ENCODE results near the gene EEF1AKMT1. TPM values are rescaled to one million over a fixed set of nuclear protein-coding genes. Genes with fewer than 3 reads are reported as not detected.
A peak's percentile ranks its signal among the peaks of the same experiment; 100 is the strongest.

Gene EEF1AKMT1
- total RNA-seq, 1 experiment from 2014 or later: 8.9 TPM

- peaks cover 4% of the 10 kb centered on the region; the same call in 1 of the 2 replicates for H3F3A ChIP-seq (ENCODE audit: insufficient read depth, low read depth)
- intact Hi-C loops (cut with micrococcal nuclease; ENCODE audit: unreplicated experiment): loop anchor here (5.0 kb wide), 1 partner anchor 594 kb away; no protein-coding TSS in a partner anchor
- H2AFZ ChIP-seq: peak within 1 kb of the TSS; percentile 94
- ChIA-PET POLR2A (ENCODE audit: unreplicated experiment) (no interaction called here), CTCF (no interaction called here)
- H3K27me3 ChIP-seq (ENCODE audit: insufficient read depth, low read depth): no peaks in the 10 kb centered on the region
- TF ChIP-seq CTCF (conservative IDR thresholded peaks at IDR 0.05) (no peak), EZH2 (IDR thresholded peaks at IDR 0.05; ENCODE audit: low read depth) (no peak)
- H3K27ac ChIP-seq: no peak within 1 kb of the TSS
- H3K4me2 ChIP-seq: peak within 1 kb of the TSS; percentile 95
- H4K20me1 ChIP-seq (ENCODE audit: insufficient read depth): no peaks in the 10 kb centered on the region
- BruUV-seq (replicated peaks): TSS peak; percentile 61
- H3K9me2 ChIP-seq (ENCODE audit: insufficient read depth): no peaks in the 10 kb centered on the region
- peak within 1 kb of the TSS; percentile 77 for H3K4me3 ChIP-seq
- 0 out of 2 replicates have a peak, but pooled peaks cover 6% of the 10 kb centered on the region for H3K79me2 ChIP-seq (ENCODE audit: low read depth)
- H3K4me1 ChIP-seq (replicated peaks; ENCODE audit: insufficient read depth): peaks cover 14% of the 10 kb centered on the region
- no peaks in the 10 kb centered on the region for H3K9me3 ChIP-seq (ENCODE audit: insufficient read depth, low read depth)
- DNase-seq: peak; percentile 5 to 39
- H3K36me3 ChIP-seq (ENCODE audit: low read depth): no peaks in the 10 kb centered on the region
These were observed 70.6 kb downstream of the EEF1AKMT1 start, which contains the start of gene IL17D for GRCh38 chr13:20702915-20703779. Gene IL17D, plus strand, starts transcription at chr13:20703699. Its CDS starts 303 bp downstream, at chr13:20704002.

- ChIA-PET POLR2A (ENCODE audit: unreplicated experiment) (no interaction called here), CTCF (no interaction called here)
- Histone ChIP-seq H2AFZ (peak overlapping the region; percentile 94), H3K36me3 (ENCODE audit: low read depth) (no peaks in the 10 kb centered on the region), H3F3A (ENCODE audit: insufficient read depth, low read depth) (peaks cover 4% of the 10 kb centered on the region; the same call in 1 of the 2 replicates), H3K27me3 (ENCODE audit: insufficient read depth, low read depth) (no peaks in the 10 kb centered on the region), H3K4me1 (replicated peaks; ENCODE audit: insufficient read depth) (peaks cover 14% of the 10 kb centered on the region), H3K27ac (no peak overlapping the region), H3K9me2 (ENCODE audit: insufficient read depth) (no peaks in the 10 kb centered on the region), H4K20me1 (ENCODE audit: insufficient read depth) (no peaks in the 10 kb centered on the region), H3K4me2 (peak overlapping the region; percentile 95), H3K9me3 (ENCODE audit: insufficient read depth, low read depth) (no peaks in the 10 kb centered on the region), H3K4me3 (peak overlapping the region; percentile 77), H3K79me2 (ENCODE audit: low read depth) (0 out of 2 replicates have a peak, but pooled peaks cover 6% of the 10 kb centered on the region)
- TF ChIP-seq CTCF (conservative IDR thresholded peaks at IDR 0.05): no peak
- no peak for TF ChIP-seq EZH2 (IDR thresholded peaks at IDR 0.05; ENCODE audit: low read depth)
- no peak for DNase-seq
- BruUV-seq (replicated peaks): no TSS peak
- intact Hi-C loops (cut with micrococcal nuclease; ENCODE audit: unreplicated experiment): loop anchor here (5.0 kb wide), 1 partner anchor 595 kb away; no protein-coding TSS in a partner anchor
These were observed 71.2 kb downstream of the EEF1AKMT1 start for GRCh38 chr13:20702530-20702914.

GRCh38 chr13:20701461-20701860, 72.3 kb downstream of the EEF1AKMT1 start:
- Histone ChIP-seq H3K9me2 (ENCODE audit: insufficient read depth) (no peaks in the 10 kb centered on the region), H3K27ac (no peak overlapping the region), H4K20me1 (ENCODE audit: insufficient read depth) (no peaks in the 10 kb centered on the region), H3F3A (ENCODE audit: insufficient read depth, low read depth) (peaks cover 4% of the 10 kb centered on the region; the same call in 1 of the 2 replicates), H3K9me3 (ENCODE audit: insufficient read depth, low read depth) (no peaks in the 10 kb centered on the region), H3K27me3 (ENCODE audit: insufficient read depth, low read depth) (no peaks in the 10 kb centered on the region), H3K4me3 (no peak overlapping the region), H2AFZ (no peak overlapping the region), H3K36me3 (ENCODE audit: low read depth) (no peaks in the 10 kb centered on the region), H3K4me1 (replicated peaks; ENCODE audit: insufficient read depth) (peaks cover 14% of the 10 kb centered on the region), H3K4me2 (peak overlapping the region; percentile 95; the same call in 1 of the 2 replicates), H3K79me2 (ENCODE audit: low read depth) (0 out of 2 replicates have a peak, but pooled peaks cover 6% of the 10 kb centered on the region)
- TF ChIP-seq CTCF (conservative IDR thresholded peaks at IDR 0.05) (no peak), EZH2 (IDR thresholded peaks at IDR 0.05; ENCODE audit: low read depth) (no peak)
- intact Hi-C loops (cut with micrococcal nuclease; ENCODE audit: unreplicated experiment): loop anchor here (5.0 kb wide), 1 partner anchor 596 kb away; no protein-coding TSS in a partner anchor
- no TSS peak for BruUV-seq (replicated peaks)
- ChIA-PET CTCF (no interaction called here), POLR2A (ENCODE audit: unreplicated experiment) (interaction anchor here (0.7 kb wide), 1 partner anchor 406 kb away, joined by 4 read pairs; no protein-coding TSS in a partner anchor)
- DNase-seq: no peak
